Superior temporal gyrus (tissue), 1 donor: ENCODE data around the gene PPIL1.
"Not testable (repeated sequence)": the region's sequence is repeated elsewhere in the genome, so short reads cannot be mapped to it uniquely, and the experiment has no call there.

ENCODE experiments used
- DNase-seq: peaks from one replicate; pipeline ENCODE4 v3.0.0-alpha.2; 2016; ENCODE audit errors: extremely low spot score

Gene PPIL1

DNA sequence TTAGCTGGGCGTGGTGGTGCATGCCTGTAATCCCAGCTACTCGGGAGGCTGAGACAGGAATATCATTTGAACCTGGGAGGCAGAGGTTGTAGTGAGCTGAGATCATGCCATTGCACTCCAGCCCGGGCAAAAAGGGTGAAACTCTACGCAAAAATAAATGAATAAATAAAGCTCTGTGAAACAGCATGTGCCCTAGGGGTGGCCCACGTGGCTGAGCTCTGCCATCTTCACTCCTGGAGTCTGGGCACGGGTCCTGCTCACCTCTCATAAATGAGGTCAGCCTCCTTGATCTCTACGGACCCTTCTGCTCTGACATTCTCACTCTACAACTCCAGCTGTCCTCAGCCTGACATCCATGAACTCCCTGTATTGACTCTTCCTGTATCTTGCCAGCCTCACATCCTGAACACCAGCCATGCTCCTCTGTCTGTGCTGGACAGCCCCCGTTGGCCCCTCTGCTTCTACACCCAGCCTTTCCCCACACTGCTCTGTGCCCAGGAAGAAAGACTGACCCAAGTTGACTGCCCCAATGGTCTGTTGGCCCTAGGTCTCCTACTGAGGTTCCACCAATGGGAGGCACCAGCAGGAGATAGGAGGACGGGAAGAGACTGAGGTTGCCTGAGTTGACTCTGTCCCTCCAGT, 57.3 kb downstream of the PPIL1 start:
- DNase-seq, result no peak

DNA sequence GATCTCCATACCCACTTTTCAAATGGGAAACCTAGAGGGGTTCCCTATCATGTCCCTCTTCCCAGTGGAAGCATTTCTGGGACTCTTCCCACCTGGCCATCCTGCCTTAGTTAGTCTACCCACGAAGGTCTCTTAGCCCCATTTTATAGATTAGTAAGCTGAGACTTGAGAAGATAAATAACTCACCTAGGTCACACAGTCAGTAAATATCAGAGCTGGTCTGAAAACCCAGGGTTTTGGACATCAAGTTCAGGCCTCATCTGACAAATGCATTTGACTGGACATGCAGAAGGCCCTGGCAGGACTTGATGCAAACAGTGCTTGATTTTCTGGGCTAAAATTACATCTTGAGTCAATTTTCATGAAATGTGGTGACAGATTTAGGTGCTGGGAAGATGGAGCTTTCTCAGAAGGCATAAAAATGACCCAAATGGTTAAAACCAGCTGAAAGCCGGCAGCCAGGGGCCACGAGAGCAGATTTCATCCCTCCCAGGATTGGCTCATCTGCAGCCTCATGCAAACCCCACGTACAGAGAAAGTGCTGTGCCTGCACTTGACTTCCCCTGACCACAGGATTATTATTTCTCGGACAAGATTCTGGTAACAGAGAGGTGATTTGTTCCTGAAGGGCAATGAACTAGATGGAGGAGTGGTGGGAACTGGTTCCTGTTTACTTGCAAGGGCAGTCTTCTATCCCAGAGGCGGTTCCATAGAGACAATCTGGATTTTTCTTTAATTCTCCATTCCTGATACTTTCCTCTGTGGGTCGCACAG, 58.5 kb downstream of the PPIL1 start:
- no peak for DNase-seq

DNA sequence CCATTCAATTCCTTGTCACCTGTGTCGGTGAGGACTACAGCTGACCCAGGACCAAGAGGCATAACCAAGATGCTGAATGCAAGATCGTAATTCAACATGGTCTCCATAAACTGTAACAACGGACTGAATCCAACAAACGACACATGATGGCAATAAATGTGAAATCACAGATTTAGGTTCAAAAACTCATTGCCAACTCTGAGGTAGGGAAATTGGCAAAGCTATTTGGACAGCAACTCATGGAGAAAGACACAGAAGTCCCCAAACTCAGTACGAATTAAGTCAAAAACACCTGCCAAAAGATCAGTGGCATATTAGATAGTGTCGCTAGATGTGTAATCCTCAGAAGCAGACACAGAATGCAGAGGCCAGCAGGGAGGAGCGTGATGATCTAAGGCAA, 60.4 kb downstream of the PPIL1 start:
- no peak for DNase-seq

DNA sequence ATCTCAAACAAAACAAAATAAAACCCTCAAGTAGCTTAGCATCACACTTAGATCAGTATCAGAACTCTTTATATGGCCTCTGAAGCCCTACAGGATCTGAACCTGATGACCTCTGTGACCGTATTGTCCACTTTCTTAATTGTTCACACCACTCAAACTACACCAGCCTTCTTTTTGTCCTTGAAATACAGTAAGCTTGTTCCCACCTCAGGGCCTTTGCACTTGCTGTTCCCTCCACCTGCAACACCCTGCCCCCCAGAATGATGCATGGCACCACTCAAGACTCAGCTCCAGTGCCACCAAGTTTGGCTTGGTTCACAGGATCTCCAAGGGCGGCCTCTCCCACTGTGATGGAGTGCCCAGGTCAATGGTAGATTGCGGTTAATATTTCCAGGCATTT, 61.1 kb downstream of the PPIL1 start:
- no peak for DNase-seq

DNA sequence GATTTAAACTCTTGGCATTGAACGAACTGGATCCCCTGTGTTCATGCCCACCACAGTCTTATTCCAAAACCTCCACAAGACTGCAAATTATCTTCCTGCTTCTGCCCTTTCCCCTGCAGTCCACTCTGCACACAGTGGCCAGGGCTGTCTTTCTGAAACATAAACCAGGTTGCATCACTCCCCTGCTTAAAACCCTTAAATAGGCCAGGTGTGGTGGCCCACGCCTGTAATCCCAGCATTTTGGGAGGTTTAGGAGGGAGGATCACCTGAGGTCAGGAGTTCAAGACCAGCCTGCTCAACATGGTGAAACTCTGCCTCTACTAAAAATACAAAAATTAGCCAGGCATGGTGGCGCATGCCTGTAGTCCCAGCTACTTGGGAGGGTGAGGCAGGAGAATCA, 61.6 kb downstream of the PPIL1 start:
- not testable (repeated sequence) for DNase-seq

DNA sequence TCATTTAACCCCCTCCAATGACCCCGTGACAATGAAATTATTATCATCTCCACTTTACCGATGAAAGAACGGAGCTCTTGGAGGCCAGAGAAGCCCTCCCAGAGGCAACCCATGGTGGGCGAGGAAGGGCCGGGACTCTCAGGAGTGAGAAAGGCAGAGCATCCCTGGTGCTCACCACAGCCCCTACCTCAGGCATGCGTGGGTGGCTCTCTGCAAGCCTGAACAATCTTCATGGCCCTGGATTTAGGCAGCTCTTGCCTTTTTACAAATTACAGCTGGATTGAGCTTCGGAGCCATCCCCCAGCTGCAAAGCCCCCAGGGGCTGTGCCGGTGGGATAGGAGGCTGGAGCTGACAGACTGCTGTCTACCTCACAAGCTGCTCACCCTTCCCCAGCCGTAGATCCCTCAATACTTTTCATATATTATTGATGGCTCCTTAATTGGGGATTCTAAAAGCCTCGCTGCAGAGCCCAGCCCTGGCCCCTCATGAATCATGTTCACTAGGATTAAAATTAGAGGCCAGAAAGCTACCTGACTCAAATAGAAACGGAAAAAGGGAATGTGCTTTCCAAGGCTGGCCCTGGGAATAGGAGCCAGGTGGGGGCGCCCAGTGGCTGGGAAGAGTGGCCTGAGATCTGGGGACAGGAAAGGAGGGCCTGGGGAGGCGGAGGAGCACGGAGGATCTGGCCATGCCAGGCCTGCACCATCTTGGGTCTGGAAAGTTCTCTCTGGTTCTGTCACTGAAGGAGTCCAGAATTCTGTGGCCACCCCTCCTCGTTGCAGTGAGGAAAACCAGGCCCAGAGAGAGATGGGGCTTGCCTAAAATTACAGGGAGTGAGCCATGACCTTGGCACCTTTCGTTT, 64.4 kb downstream of the PPIL1 start:
- DNase-seq, result no peak

DNA sequence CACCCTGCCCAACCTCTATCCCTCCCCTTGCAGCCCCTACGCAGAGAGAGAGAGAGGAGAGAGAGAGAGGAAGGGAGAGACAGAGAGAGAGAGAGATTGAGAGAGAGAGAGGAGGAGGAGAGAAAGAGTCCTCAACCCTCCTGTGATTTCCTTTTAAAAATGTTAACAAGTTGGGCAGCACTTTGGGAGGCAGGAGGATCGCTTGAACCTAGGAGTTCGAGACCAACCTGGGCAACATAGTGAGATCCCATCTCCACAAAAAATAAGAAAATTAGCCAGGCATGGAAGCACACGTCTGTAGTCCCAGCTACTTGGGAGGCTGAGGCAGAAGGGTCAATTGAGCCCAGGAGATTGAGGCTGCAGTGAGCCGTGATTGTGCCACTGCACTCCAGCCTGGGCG, 65.4 kb downstream of the PPIL1 start:
- no peak for DNase-seq

DNA sequence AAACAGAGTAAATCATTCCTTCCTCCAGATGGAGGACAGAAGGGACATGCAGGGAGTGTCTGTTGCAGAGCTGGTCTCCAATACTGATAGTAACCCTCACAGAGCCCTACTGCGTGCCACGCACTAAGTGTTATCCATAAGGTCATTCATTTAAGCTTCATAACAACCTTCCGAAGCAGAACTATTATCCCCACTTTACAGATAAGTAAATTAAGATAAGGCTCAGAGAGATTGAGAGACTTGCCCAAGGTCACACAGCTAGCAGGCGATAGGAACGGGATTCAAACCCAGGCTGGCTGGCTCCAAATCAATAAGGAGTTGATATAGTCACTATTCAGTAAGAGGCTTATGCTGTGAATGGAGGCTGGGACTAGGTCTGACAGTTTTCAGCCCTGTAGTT, 66.0 kb downstream of the PPIL1 start:
- no peak for DNase-seq

DNA sequence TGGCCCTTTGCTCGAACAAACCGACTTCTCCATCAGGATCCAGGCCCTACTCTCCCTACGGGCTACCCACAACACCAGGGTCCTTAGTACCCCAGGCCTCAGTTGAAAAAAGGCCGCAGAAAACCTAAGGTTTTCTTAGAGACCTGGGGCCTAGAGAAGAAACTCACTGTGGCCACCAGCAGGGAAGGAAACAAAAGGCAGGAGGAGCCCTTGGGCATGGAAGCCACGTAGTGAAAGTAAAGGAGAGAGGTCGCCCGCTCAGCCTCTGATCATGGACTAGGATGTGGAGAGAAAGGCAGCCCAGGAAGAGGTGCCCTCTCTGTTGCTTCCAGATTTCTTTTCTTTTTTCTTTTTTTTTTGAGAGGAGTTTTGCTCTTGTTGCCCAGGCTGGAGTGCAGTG, 66.9 kb downstream of the PPIL1 start:
- DNase-seq, result no peak

DNA sequence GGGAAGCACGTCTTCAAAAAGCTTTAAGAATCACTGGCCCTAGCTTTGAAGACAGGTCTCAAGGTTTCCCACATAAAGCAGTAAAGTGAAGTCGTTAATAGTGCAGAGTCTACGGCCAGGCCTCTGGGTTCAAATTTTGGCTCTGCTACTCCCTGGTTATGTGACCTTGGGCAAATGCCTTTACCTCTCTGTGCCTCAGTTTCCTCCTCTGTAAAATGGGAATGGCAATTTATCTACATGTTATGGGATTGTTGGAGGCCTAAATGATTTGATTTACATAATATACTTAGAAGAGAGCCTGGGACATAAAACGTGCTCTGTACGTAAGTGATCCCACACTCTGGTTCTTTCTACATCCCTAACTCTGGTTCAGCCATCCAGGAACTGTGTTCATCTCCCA, 67.5 kb downstream of the PPIL1 start:
- DNase-seq, result no peak

DNA sequence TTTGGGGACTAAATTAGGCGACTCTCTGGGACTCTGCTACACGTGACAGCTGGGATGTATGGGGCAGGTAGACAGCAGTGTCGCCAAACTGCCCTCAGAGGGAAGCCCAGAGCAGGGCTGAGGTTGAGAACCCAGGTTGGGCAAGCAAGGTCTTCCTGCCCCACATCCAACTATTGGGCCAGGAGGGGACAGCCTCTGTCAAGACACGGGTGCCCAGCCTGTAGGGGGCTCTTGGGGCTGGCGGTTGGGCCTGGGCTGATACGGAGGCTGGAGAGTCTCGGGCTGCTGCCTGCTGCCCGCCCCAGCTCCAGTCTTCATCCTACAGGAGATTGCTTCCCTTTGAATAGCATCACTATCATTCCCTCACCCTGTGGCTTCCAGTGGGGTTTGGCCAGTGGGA, 68.7 kb downstream of the PPIL1 start:
- no peak for DNase-seq

DNA sequence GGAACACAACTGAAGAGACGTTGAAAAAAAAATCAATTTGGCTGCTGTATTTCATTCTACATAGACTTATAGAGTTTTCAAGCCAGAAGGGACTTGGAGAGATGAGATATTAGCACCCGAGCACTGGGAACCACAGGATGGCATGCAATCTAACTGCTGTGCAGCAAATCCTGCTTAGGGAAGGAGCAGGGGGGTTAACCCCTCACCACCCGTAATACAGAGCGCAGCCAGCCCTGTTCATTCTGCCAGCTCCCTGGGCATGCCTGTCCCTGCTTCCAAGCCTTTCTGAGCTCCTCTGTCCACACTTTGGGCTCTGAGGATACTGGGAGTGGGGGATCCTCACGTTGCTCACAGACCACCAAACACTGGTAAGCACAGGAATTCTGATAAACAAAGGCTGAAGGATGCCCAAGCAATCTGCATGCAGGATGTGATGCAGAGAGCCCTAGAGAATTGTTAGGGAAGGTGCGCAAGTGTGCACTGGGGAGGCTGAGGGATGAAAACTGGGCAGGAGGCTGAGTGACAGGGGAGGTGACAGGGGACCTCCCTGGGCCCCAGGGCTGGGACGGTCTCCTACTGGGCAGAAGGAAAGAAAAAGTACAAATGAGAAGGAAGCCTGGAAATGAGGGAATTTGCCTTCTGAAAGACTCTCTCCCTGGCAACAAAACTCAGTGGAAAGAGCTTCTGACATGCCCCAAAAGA, 69.4 kb downstream of the PPIL1 start:
- DNase-seq, result no peak
